ENCODE measurements around the gene ZBTB8OS.

ZBTB8OS gene

DNA sequence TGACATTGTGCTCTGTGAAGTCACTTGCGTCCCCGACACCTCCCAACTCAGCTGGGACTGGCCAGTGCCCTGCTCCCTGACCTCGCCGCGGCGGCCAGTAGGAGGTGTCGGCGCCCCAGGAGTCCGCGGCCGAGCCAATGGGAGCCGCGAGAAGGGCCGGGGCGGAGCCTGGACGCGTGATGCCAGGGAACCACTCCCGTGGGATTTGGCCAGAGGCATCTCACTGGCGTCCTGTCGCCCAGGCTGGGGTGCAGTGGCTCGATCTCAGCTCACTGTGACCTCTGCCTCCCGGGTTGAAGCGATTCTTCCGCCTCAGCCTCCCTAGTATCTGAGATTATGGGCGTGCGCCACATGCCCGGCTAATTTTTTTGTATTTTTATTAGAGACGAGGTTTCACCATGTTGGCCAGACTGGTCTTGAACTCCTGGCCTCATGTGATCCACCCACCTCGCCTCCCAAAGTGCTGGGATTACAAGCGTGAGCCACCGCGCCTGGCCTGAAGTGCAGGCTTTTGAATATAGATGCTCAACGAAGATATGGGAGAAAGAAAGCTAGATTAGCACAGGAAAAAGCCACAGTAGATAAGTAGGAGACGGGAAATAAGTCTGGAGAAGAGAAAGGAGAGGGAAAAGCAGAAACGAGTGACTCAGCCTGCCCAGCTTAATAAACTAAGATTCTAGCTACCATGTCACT lies 38.0 kb downstream of the ZBTB8OS start (continued):
- TF ChIP-seq ZFP41 (tag by site-specific recombination; IDR thresholded peaks at IDR 0.05; ENCODE audit: borderline replicate concordance) (no peak), ZNF549 (tag by site-specific recombination; IDR thresholded peaks at IDR 0.05) (no peak), SP2 (tag by site-specific recombination; IDR thresholded peaks at IDR 0.05) (peak; percentile 81), ZNF335 (tag by site-specific recombination; conservative IDR thresholded peaks at IDR 0.05) (peak; percentile 70), ZNF24 (tag by site-specific recombination; IDR thresholded peaks at IDR 0.05) (peak; percentile 67; the same call in 1 of the 2 replicates), ZNF521 (tag by site-specific recombination; IDR thresholded peaks at IDR 0.05) (no peak), BCL11B (tag by site-specific recombination; IDR thresholded peaks at IDR 0.05; ENCODE audit: low read depth) (peak; percentile 76), ZNF837 (tag by site-specific recombination; IDR thresholded peaks at IDR 0.05) (no peak), ZNF311 (tag by site-specific recombination; IDR thresholded peaks at IDR 0.05; ENCODE audit: borderline replicate concordance) (no peak), EGR2 (tag by site-specific recombination; IDR thresholded peaks at IDR 0.05; ENCODE audit: low read depth) (peak; percentile 42; the same call in 1 of the 2 replicates), ZNF843 (tag by site-specific recombination; IDR thresholded peaks at IDR 0.05) (peak; percentile 52; the same call in 1 of the 2 replicates), ZNF423 (tag by site-specific recombination; IDR thresholded peaks at IDR 0.05) (peak; percentile 91), KLF1 (tag by site-specific recombination; IDR thresholded peaks at IDR 0.05) (no peak; the same call in 1 of the 2 replicates), ZNF239 (tag by site-specific recombination; IDR thresholded peaks at IDR 0.05) (no peak), MZF1 (tag by site-specific recombination; IDR thresholded peaks at IDR 0.05; ENCODE audit: borderline replicate concordance) (no peak), KLF8 (tag by site-specific recombination; IDR thresholded peaks at IDR 0.05) (peak; percentile 1; the same call in 1 of the 2 replicates), ZNF626 (tag by site-specific recombination; IDR thresholded peaks at IDR 0.05) (no peak), KLF10 (tag by site-specific recombination; IDR thresholded peaks at IDR 0.05) (0 out of 2 replicates have a peak, but pooled peaks have one; percentile 4), ZNF155 (tag by site-specific recombination; IDR thresholded peaks at IDR 0.05) (no peak), ZNF768 (tag by site-specific recombination; IDR thresholded peaks at IDR 0.05) (no peak), GLIS1 (tag by site-specific recombination; IDR thresholded peaks at IDR 0.05) (peak; percentile 88), ZNF433 (tag by site-specific recombination; IDR thresholded peaks at IDR 0.05; ENCODE audit: low read depth) (no peak), ZBTB1 (tag by site-specific recombination; IDR thresholded peaks at IDR 0.05) (no peak)
- TF ChIP-seq, protein P1, sequence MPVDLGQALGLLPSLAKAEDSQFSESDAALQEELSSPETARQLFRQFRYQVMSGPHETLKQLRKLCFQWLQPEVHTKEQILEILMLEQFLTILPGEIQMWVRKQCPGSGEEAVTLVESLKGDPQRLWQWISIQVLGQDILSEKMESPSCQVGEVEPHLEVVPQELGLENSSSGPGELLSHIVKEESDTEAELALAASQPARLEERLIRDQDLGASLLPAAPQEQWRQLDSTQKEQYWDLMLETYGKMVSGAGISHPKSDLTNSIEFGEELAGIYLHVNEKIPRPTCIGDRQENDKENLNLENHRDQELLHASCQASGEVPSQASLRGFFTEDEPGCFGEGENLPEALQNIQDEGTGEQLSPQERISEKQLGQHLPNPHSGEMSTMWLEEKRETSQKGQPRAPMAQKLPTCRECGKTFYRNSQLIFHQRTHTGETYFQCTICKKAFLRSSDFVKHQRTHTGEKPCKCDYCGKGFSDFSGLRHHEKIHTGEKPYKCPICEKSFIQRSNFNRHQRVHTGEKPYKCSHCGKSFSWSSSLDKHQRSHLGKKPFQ (tag by site-specific recombination; IDR thresholded peaks at IDR 0.05): no peak
- TF ChIP-seq, protein P2, sequence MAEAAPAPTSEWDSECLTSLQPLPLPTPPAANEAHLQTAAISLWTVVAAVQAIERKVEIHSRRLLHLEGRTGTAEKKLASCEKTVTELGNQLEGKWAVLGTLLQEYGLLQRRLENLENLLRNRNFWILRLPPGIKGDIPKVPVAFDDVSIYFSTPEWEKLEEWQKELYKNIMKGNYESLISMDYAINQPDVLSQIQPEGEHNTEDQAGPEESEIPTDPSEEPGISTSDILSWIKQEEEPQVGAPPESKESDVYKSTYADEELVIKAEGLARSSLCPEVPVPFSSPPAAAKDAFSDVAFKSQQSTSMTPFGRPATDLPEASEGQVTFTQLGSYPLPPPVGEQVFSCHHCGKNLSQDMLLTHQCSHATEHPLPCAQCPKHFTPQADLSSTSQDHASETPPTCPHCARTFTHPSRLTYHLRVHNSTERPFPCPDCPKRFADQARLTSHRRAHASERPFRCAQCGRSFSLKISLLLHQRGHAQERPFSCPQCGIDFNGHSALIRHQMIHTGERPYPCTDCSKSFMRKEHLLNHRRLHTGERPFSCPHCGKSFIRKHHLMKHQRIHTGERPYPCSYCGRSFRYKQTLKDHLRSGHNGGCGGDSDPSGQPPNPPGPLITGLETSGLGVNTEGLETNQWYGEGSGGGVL (tag by site-specific recombination; IDR thresholded peaks at IDR 0.05): no peak
- TF ChIP-seq, protein P3, sequence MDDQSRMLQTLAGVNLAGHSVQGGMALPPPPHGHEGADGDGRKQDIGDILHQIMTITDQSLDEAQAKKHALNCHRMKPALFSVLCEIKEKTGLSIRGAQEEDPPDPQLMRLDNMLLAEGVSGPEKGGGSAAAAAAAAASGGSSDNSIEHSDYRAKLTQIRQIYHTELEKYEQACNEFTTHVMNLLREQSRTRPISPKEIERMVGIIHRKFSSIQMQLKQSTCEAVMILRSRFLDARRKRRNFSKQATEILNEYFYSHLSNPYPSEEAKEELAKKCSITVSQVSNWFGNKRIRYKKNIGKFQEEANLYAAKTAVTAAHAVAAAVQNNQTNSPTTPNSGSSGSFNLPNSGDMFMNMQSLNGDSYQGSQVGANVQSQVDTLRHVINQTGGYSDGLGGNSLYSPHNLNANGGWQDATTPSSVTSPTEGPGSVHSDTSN (CRISPR knock-in tag; IDR thresholded peaks at IDR 0.05): peak; percentile 76; the same call in 1 of the 2 replicates
- TF ChIP-seq, protein P4, sequence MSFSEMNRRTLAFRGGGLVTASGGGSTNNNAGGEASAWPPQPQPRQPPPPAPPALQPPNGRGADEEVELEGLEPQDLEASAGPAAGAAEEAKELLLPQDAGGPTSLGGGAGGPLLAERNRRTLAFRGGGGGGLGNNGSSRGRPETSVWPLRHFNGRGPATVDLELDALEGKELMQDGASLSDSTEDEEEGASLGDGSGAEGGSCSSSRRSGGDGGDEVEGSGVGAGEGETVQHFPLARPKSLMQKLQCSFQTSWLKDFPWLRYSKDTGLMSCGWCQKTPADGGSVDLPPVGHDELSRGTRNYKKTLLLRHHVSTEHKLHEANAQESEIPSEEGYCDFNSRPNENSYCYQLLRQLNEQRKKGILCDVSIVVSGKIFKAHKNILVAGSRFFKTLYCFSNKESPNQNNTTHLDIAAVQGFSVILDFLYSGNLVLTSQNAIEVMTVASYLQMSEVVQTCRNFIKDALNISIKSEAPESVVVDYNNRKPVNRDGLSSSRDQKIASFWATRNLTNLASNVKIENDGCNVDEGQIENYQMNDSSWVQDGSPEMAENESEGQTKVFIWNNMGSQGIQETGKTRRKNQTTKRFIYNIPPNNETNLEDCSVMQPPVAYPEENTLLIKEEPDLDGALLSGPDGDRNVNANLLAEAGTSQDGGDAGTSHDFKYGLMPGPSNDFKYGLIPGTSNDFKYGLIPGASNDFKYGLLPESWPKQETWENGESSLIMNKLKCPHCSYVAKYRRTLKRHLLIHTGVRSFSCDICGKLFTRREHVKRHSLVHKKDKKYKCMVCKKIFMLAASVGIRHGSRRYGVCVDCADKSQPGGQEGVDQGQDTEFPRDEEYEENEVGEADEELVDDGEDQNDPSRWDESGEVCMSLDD (tag by site-specific recombination; IDR thresholded peaks at IDR 0.05): peak; percentile 75
- TF ChIP-seq, protein P5, sequence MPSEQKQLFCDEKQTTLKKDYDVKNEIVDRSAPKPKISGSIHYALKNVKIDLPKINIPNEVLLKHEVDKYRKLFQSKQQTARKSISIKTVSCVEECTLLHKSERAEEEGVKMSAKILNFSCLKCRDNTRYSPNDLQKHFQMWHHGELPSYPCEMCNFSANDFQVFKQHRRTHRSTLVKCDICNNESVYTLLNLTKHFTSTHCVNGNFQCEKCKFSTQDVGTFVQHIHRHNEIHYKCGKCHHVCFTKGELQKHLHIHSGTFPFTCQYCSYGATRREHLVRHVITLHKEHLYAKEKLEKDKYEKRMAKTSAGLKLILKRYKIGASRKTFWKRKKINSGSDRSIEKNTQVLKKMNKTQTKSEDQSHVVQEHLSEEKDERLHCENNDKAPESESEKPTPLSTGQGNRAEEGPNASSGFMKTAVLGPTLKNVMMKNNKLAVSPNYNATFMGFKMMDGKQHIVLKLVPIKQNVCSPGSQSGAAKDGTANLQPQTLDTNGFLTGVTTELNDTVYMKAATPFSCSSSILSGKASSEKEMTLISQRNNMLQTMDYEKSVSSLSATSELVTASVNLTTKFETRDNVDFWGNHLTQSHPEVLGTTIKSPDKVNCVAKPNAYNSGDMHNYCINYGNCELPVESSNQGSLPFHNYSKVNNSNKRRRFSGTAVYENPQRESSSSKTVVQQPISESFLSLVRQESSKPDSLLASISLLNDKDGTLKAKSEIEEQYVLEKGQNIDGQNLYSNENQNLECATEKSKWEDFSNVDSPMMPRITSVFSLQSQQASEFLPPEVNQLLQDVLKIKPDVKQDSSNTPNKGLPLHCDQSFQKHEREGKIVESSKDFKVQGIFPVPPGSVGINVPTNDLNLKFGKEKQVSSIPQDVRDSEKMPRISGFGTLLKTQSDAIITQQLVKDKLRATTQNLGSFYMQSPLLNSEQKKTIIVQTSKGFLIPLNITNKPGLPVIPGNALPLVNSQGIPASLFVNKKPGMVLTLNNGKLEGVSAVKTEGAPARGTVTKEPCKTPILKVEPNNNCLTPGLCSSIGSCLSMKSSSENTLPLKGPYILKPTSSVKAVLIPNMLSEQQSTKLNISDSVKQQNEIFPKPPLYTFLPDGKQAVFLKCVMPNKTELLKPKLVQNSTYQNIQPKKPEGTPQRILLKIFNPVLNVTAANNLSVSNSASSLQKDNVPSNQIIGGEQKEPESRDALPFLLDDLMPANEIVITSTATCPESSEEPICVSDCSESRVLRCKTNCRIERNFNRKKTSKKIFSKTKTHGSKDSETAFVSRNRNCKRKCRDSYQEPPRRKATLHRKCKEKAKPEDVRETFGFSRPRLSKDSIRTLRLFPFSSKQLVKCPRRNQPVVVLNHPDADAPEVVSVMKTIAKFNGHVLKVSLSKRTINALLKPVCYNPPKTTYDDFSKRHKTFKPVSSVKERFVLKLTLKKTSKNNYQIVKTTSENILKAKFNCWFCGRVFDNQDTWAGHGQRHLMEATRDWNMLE (tag by site-specific recombination; conservative IDR thresholded peaks at IDR 0.05; ENCODE audit: low read depth): no peak
